GM12864 (cell line): ENCODE results near the gene HSD17B8.

Experiments
- DNase-seq: peaks from one replicate; pipeline ENCODE4 v3.0.0-alpha.2; 2011; ENCODE audit warnings: low read depth
- H3K4me3 ChIP-seq: 2 replicates; pipeline ENCODE4 v1.5.1; 2011; ENCODE audit warnings: mild to moderate bottlenecking, low read depth, low read length, control low read depth
- CTCF ChIP-seq: IDR thresholded peaks from 2 replicates; pipeline ENCODE4 v1.5.1; 2011; ENCODE audit warnings: low read depth, mild to moderate bottlenecking, moderate library complexity, low read length, control low read depth, inconsistent platforms; ENCODE audit errors: missing control alignments

HSD17B8 gene

GRCh38 chr6:33187809-33188208 lies 16.6 kb upstream of the HSD17B8 start:
- no peak for DNase-seq
- no peak for TF ChIP-seq CTCF
- no peak overlapping the region for H3K4me3 ChIP-seq

GRCh38 chr6:33189164-33189563 lies 15.3 kb upstream of the HSD17B8 start:
- no peak for DNase-seq
- no peak for TF ChIP-seq CTCF
- no peak overlapping the region for H3K4me3 ChIP-seq

GRCh38 chr6:33189625-33190448 lies 14.6 kb upstream of the HSD17B8 start:
- no peak overlapping the region for H3K4me3 ChIP-seq
- TF ChIP-seq CTCF: no peak
- DNase-seq: no peak

- no peak for TF ChIP-seq CTCF
- H3K4me3 ChIP-seq: no peak overlapping the region
- DNase-seq: no peak
Observed at GRCh38 chr6:33190504-33191107, 13.8 kb upstream of the HSD17B8 start.

- no peak overlapping the region for H3K4me3 ChIP-seq
- TF ChIP-seq CTCF: no peak
- no peak for DNase-seq
Observed at GRCh38 chr6:33191383-33192104, 12.9 kb upstream of the HSD17B8 start.

- H3K4me3 ChIP-seq: no peak within 1 kb of the TSS
- DNase-seq: no peak
- TF ChIP-seq CTCF: no peak
Observed at GRCh38 chr6:33192105-33192646, 12.3 kb upstream of the HSD17B8 start, which contains the start of gene COL11A2. Gene COL11A2, minus strand, starts transcription at chr6:33192467. Its CDS starts 227 bp downstream, at chr6:33192240.
